RPMI7951 (cell line): Measurements from ENCODE around the gene AHSP. TPM values are rescaled to one million over a fixed set of nuclear protein-coding genes. Genes with fewer than 3 reads are reported as not detected.
A peak's percentile ranks its signal among the peaks of the same experiment; 100 is the strongest.
"Not testable (repeated sequence)": the region's sequence is repeated elsewhere in the genome, so short reads cannot be mapped to it uniquely, and the experiment has no call there.

Experiments
- DNase-seq: peaks from one replicate; pipeline ENCODE4 v3.0.0-alpha.2; 2012; ENCODE audit warnings: low read depth
- total RNA-seq: library from RNA; depleted of rRNA; stranded (reverse); fragments of >200 nt; shearing (Covaris generic); gene quantifications from 2 replicates; pipeline ENCODE4 v1.2.3, GENCODE V29; 2014

Gene AHSP
- total RNA-seq, 1 experiment from 2014 or later = not detected

GRCh38 chr16:31501226-31501965 lies 26.3 kb upstream of the AHSP start:
- DNase-seq = no peak

DNA sequence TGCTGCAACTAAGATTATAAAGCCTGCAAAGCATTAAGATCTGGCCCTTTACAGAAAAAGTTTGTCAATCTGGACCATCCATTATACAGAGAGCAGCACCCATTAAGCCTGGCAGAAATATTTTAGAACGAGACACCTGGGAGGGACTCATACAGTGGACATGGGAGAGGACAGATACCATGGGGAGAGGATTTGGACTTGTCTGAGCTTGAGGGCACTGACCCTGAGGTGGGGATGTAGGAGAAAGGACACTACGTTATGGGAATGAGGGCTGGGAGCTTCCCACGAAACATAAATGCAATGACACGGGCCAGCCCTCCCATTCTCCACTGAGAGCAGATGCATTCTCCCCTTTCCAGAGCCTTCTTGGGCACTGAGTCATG lies 25.7 kb upstream of the AHSP start:
- no peak for DNase-seq

GRCh38 chr16:31502981-31503380 lies 24.7 kb upstream of the AHSP start:
- no peak for DNase-seq

- not testable (repeated sequence) for DNase-seq
Measured at GRCh38 chr16:31503555-31503954, 24.1 kb upstream of the AHSP start.

- DNase-seq = no peak
Measured at GRCh38 chr16:31504159-31504558, 23.5 kb upstream of the AHSP start.

- DNase-seq = no peak
Measured at GRCh38 chr16:31505483-31505882, 22.2 kb upstream of the AHSP start.

- DNase-seq = no peak
Measured at GRCh38 chr16:31507617-31507928, 20.1 kb upstream of the AHSP start.

DNA sequence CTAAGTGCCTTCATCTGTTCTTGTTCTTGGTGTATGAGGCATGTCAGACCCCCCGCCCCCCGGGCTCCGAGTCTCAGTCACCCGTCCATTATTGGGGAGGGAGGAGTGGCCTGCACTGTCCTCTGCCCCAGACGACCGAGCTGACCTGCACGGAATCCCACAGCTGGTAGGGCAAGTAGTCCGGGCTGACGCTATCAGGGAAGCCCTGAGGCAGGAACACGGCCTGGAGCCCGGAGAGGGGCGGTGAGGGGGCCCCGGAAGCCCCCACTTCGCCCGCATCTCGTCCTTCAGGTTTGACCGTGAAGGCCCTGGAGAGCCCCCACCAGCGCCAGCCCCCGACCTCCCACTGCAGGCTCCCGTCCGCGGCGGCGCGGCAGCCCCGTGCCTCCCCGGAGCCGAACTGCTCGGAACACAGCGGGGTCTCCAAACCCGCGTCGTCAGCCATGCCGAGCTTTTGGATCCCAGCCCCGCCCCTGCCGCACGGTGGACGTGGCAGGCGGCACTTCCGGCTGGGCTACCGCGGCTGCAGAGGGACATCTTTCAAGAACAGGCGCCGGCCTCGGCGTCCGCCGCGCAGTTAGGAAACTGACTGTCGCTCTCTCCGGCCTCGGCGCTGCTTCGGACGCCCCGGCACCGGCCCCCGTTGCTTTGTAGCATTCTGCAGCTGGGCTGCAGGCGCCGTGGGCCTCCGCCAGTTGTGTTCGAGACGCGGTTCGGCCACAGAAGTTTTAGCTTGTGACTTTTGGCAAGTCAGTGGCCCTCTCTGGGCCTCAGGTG lies 19.6 kb upstream of the AHSP start, which contains the start of gene RUSF1:
Gene RUSF1, minus strand, starts transcription at position 463 of the 777 bp plus-strand sequence. Its CDS starts 18 bp downstream, at position 445.
- DNase-seq = peak; percentile 85

DNA sequence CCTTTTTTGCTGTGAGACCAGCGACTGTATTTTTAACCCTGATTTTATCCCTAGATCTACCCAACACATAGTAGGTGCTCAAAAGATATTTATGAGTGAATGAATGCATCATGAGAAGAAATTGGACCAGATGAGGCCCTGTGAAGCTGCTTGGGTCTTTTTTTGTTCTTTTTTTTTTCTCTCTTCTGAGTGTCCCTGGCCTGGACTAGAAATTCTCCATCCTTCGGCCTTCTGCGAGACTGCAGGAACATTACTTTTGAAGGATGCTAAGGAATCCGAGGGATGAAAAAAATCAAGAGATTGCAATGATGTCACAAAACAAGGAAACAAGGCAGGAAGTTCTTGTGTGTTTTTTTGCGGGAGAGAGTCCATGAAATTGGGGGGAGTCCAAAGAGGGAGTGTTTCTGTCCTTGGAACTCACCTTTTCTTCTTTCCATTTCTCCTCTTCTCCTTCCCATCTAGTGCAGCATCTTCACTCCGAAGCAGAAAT lies 18.9 kb upstream of the AHSP start:
- DNase-seq = peak; percentile 23

GRCh38 chr16:31513126-31513525 lies 14.6 kb upstream of the AHSP start:
- peak; percentile 77 for DNase-seq

- no peak for DNase-seq
Measured at GRCh38 chr16:31513884-31514283, 13.8 kb upstream of the AHSP start.

DNA sequence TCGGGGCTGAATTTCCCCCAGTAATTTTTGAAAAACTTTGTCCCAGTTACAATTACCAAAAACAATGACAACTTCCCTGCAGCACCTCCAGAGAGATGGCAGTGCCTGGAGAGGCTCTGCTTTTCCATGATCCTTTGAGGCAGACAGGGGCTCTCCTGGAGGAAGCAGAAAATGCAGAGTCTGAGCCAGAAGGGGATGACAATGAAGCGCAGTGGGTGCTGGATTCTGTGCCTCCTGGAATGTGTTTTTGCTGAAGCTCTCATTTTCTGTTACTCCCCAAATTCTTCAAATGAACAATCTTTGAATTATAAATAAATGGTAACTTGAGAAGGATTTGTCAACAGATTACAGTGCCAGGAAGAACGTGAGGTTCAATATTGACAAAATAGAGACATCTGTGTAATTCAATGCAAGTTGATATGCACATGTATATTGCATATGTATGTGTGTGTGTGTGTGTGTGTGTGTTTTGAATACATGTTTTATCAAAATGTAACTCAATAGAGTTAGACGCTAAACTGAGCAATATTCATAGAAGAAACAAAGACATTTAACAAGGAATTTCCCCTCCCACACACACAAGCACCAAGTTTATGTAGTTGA lies 9.8 kb upstream of the AHSP start:
- no peak for DNase-seq

DNA sequence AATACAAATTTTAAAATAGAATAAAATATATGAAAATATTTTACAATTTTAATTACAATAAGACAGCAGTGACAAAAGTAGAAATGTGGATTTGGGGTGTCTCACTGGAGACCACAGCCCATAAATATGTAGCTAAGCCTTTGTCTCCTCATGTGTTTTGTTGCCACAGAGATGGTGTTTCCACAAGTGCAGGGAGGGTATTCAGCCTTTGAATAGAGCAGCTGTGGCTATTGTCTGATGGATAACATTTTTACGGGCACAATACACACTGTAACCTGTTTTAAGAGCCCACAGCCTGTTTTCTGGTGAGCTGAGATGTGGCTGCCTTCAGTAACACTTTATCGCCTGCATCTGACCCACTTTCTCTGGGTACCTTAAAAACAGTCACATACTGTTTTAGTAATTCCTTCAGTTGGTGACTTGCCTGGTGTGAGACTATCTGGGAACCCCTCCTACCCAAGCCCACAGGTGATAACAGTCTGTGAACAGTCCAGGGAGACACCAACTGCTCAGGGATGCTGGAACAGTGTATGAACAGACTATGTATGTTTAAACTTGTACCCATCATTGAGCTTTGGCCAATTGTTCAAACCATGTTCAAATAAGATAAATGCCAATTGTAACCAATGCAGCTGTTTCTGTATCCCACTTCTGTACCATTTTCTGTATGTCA lies 7.8 kb upstream of the AHSP start:
- no peak for DNase-seq

GRCh38 chr16:31521368-31521767 lies 6.3 kb upstream of the AHSP start:
- DNase-seq = no peak

DNA sequence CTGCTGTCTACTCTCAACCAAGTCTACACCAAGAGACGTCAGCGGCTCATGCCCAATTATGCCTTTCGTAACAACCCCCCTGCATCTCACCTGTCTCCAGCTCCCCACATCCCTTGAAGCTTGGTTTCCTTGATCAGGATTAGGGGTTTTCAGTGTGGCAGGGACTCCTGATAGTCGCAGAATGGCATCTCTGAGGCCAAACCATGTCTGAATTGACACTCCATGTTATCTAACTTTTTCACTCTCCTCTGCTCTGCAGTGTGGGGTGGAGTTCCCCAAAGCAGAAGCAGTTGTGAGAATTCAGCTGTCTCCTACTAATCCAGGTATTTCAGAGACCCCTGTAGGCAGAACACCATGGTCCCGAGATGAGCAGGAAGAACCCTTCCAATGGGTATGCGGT lies 5.6 kb upstream of the AHSP start:
- DNase-seq = no peak

DNA sequence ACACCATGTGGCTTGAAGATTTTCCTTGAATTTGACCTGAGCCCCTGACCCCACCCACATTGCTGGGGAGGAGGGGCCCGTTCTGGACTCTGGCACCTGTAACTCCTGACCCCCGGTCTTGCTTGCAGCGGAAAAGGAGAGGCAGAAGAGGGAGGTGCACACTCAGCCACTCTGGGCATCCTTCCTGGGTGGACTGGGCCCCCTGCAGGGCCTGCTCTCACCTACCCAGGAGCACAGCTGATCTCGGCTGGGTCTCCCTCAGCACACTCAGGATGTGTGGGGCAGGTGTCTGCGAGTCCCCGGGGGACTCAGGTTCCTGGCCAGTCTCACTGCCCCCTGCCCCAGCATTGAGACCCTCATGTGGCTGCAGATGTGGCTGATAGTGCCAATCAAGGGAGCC lies 3.9 kb upstream of the AHSP start:
- not testable (repeated sequence) for DNase-seq

- no peak for DNase-seq
Measured at GRCh38 chr16:31525113-31525512, 2.6 kb upstream of the AHSP start.

DNA sequence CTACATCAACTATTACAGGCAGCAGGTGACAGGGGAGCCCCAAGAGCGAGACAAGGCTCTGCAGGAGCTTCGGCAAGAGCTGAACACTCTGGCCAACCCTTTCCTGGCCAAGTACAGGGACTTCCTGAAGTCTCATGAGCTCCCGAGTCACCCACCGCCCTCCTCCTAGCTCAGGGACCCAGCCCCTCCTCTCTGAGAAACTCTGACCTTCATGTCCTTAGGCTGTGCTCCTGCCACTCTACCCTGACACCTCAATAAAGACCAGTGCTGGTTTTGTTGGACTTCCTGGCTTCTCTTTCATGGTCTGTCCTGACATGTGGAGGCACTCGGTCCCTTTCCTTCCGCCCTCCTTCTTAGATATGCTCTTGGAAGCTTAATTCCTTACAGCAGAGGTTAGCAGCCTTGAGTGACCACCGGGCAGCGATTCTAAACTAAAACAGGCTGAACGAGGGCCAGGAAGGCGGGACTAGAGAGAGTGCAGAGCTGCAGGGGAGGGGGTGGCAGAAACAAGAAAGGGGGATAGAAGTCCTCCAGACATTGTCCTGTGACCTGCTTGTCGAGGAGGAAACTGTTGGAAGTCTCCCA lies 915 bp downstream of the AHSP start:
- no peak for DNase-seq

- no peak for DNase-seq
Measured at GRCh38 chr16:31529108-31529936, 1.6 kb downstream of the AHSP start.

DNA sequence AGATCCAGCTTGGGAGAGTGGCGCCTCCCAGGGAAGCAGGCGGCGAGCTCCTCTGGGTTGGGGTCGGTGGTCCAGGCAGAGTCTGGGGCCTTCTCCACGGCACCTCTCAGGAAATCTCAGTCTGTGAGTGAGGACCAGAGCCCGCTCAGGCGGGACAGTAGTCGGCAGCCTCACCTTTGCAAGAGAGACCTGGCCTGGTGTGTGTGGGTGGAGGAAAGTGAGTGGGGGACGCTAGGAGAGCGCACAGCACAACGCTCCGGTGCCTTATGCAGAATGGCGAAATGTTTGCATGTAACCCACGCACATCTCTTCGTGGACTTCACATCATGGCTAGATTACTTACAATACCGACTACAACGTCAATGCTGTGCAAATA lies 2.2 kb downstream of the AHSP start:
- DNase-seq = no peak

GRCh38 chr16:31530405-31530804 lies 2.7 kb downstream of the AHSP start:
- no peak for DNase-seq
